Activated CD4-positive, CD25-positive, alpha-beta regulatory T cell treated with anti-CD3 and anti-CD28 coated beads, Interleukin-2, amount 50 U/mL, for 24 hours (primary cell): ENCODE results near the gene DPYSL5.

Source experiments
- ATAC-seq, 2 donors: fragments of 150-1000 bp; cut with Tn5 transposase; one replicate each; pipeline ENCODE4 v1.10.0; 2021; ENCODE audit warnings: mild to moderate bottlenecking in 1 of 2, moderate library complexity in 1 of 2

DPYSL5 gene

GRCh38 chr2:26846334-26847306 is 1.3 kb upstream of the DPYSL5 start:
- ATAC-seq, result peak; percentile 60 to 76

GRCh38 chr2:26847307-26847654 is 651 bp upstream of the DPYSL5 start:
- no peak for ATAC-seq

- ATAC-seq, result no peak
Observed at GRCh38 chr2:26848336-26849055, 564 bp downstream of the DPYSL5 start.

GRCh38 chr2:26849056-26849999 is 1.4 kb downstream of the DPYSL5 start:
- ATAC-seq, result no peak

- no peak for ATAC-seq
Observed at GRCh38 chr2:26850000-26850431, 2.1 kb downstream of the DPYSL5 start.

- no peak for ATAC-seq
Observed at GRCh38 chr2:26850505-26850904, 2.6 kb downstream of the DPYSL5 start.

- no peak for ATAC-seq
Observed at GRCh38 chr2:26852405-26853306, 4.7 kb downstream of the DPYSL5 start.

DNA sequence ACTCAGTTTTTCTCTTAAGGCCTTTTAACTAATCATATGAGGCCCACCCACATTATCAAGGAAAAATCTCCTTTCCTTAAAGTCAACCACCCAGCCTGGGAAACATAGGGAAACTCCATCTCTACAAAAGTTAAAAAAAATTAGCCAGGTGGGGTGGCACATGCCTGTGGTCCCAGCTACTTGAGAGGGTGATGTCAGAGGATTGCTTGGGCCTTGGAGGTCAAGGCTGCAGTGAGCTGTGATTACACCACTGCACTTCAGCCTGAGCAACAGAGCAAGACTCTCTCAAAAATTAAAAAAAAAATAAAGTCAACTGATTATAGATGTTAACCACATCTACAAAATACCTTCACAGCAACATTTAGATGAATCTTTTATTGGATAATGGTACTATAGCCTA is 5.8 kb downstream of the DPYSL5 start:
- no peak for ATAC-seq

GRCh38 chr2:26854283-26854827 is 6.4 kb downstream of the DPYSL5 start:
- ATAC-seq, result no peak

GRCh38 chr2:26855466-26855865 is 7.5 kb downstream of the DPYSL5 start:
- no peak for ATAC-seq

DNA sequence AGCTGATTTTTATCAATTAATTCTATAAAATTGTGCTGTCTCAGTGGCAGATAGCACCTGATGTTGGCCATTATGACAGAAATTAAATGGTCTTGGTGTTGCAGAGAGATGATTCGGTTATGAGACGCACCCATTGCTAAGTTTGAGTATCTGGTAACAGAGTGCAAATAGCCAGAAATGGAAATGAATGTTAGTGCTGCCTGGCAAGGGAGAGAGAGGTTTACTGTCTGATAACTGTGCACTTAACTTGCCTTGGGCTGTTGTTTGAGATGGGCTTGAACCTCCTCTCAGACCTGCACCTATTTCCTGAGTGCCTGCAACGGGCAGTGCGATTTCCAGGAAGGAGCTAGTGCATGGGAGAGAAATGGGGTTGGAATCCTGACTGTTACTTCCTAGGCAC is 11.7 kb downstream of the DPYSL5 start:
- no peak for ATAC-seq

DNA sequence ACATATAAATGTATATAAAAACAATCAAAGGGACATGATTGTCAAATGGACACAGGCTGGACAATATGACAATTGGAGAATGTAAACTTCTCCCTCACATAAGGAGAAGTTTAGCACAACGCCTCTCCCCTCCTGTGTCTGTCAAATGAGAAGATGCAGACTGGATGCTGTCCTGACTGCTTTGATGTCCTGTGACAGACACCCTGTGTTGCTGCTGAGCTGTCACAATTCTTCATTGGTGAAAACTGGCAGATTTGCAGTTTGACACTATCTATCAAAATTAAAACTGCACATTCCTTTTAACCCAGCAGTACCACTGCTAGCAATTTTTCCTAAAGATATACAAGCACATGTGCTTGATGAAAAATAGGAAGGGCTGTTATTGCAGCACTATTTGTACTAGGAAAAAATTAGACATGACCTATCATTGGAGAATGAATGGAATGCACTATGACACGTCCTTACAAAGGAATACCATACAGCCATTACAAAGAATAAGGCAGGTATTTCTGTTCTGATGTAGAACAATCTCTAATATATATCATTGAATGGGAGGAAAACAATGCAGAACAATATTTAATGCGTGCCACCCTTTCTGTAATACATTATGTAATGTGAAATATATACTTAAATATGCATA is 12.4 kb downstream of the DPYSL5 start:
- ATAC-seq, result no peak

- ATAC-seq, result no peak
Observed at GRCh38 chr2:26861610-26862224, 13.8 kb downstream of the DPYSL5 start.

DNA sequence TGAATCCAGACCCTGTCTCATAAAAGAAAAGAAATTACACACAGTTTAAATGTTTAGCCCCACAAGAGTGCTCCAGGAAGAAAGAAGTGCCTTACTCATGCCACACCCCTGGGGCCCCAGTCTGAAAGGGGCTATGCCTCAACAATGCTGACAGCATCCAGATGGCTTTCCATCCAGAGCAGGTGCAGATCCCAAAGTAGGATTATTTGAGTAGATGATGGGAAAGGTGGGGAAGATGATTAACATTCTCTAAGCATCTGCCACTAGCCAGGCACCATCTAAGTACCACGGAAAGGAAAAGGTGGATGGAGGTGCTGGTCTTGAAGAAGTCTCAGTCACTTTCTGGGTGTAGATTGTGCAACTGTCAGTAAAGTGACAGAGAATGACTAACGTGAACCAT is 16.3 kb downstream of the DPYSL5 start:
- ATAC-seq, result no peak

- no peak for ATAC-seq
Observed at GRCh38 chr2:26864646-26865045, 16.7 kb downstream of the DPYSL5 start.

GRCh38 chr2:26870585-26871095 is 22.7 kb downstream of the DPYSL5 start:
- ATAC-seq, result no peak

GRCh38 chr2:26873286-26873983 is 25.5 kb downstream of the DPYSL5 start:
- ATAC-seq, result no peak

GRCh38 chr2:26874514-26874913 is 26.6 kb downstream of the DPYSL5 start:
- ATAC-seq, result no peak

- no peak for ATAC-seq
Observed at GRCh38 chr2:26875065-26875634, 27.2 kb downstream of the DPYSL5 start.
